GM19023 (cell line): Measurements from ENCODE around the gene SYNE1.

Source experiments
- ATAC-seq: cut with Tn5 transposase; IDR thresholded peaks from one replicate; pipeline ENCODE4 v1.9.1; 2021; ENCODE audit warnings: mild to moderate bottlenecking, moderate library complexity; ENCODE audit not compliant: unreplicated experiment

SYNE1 gene

GRCh38 chr6:152380993-152381898 lies 255.9 kb downstream of the SYNE1 start:
- no peak for ATAC-seq

DNA sequence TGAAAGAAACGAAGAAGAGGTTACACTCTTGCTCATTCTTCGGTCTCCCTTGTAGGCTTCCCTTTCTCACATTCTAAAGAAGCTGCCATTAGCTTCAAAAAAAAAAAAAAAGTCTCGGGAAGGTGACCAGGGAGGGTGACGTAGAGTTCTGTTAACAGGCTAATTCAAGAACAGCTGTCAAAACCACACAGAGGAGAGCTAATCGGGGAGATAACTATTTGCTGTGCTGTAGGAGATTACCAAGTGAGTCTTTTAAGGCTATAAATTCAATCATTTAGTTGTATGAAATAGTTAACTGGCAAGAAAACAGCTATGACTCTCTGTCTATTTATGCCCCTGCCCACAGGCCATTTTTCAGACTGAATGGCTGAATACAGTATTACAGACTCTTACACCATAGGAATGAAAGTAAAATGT lies 256.8 kb downstream of the SYNE1 start:
- ATAC-seq = no peak

DNA sequence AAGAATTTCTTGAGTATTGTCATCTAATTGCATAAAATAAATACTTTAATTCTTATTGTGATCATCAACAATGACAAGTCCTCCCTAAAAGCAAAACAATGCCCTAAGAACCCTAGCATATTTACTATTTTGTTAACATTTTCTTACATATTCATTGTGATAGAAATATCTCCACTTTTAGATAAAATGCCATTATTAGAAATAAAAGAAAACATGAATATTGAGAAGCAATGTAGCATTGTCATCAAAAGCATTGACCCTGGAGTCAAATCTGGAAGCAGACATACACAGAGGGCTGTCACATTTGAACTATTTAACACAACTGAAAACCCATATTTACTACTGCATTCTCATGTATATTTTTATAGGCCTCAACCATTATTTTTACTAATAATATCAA lies 257.7 kb downstream of the SYNE1 start:
- no peak for ATAC-seq

- ATAC-seq = no peak
These were observed 259.0 kb downstream of the SYNE1 start for GRCh38 chr6:152378169-152378568.

GRCh38 chr6:152375197-152375596 lies 262.0 kb downstream of the SYNE1 start:
- no peak for ATAC-seq

DNA sequence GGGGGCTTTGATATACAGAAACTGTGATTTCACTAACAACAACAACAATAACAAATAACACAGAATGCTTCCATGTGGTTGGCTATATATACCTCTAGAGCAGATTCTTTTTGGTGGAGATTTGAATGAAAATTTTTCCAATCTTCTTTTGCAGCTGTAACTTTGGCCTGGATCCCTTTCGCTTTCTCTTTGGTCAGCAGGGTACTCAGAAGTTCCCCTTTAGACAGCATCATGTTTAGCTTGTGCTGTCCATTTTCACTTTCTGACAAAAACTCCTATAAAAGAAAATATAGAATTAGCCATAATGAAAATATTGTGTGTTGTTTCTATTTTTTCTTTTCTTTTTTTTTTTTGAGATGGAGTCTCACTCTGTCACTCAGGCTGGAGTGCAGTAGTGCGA lies 264.2 kb downstream of the SYNE1 start:
- no peak for ATAC-seq

DNA sequence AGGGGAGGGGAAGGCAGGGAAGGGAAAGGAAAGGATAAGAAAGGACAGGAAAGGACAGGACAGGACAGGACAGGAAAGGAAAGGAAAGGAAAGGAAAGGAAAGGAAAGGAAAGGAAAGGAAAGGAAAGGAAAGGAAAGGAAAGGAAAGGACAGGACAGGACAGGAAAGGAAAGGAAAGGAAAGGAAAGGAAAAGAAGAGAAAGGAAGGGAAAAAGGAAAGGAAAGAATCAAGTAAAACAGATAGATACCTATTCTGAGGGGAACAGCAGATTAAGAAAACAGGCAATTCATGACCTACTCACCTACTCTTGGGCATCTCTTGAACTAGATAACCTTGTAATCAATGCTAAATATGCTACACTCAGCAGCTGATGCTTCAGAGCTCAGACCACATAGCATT lies 265.4 kb downstream of the SYNE1 start:
- no peak for ATAC-seq

DNA sequence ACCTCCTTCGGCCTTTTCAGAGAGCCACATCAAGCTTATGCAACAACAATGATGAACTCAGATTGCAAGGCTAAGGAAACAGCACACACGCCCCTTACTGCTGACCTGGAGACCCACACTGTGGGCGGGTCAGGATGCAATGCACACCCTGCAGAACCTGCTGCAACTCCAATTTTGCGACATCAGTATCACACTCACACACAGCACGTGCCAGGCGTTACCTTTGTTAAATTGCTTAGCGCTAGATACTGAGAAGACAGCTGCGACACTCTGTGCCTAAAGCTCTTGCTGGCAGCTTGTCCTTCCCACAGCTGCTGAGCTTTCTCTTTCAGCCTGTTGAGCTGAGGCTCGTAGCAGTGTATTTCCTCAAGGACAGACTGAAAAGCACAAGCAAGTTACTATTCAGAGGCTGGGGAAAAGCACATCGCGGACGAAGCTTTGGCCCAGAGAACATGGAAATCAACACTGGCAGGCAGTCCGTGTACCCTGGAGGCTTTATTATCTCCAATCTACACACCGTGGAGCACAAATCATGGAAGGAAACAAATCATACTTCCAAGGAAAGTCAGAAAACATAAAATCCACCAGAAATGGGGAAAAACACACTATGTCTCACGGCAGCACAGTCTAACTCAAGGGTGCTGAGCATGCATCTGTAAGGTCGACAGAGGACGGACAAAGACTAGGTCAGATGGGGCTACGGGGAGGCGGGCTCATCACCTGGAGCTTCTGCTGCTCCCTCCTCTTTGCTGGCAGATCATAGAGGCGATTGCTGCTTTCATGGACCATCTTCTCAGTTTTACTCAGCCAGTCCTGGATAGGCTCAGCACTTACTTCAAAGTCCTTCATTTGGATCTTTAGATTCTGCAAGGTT lies 268.2 kb downstream of the SYNE1 start:
- ATAC-seq = no peak

- no peak for ATAC-seq
These were observed 272.3 kb downstream of the SYNE1 start for GRCh38 chr6:152364866-152365265.

- ATAC-seq = no peak
These were observed 277.1 kb downstream of the SYNE1 start for GRCh38 chr6:152360034-152360433.

GRCh38 chr6:152356662-152357061 lies 280.5 kb downstream of the SYNE1 start:
- ATAC-seq = no peak

GRCh38 chr6:152356016-152356415 lies 281.1 kb downstream of the SYNE1 start:
- no peak for ATAC-seq

- ATAC-seq = no peak
These were observed 282.0 kb downstream of the SYNE1 start for GRCh38 chr6:152355166-152355565.

DNA sequence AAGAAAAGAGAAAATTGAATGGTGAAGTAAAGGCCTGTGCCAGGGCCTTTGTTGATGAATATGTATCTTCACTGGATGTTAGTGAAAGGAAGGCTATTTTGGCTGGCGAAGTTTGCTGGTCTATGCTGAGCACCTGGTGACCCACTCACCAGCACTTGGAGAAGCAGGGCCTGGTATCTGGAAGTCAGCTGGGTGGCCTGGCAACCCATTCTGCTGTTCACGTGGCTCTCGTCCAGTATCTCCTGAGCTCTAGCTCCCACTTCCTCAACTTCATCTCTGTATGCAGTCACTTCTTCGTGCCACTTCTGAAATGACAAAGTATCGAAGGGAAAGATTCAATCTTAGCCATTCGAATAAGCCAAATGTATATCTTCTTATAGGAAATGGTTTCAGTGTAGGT lies 283.7 kb downstream of the SYNE1 start:
- no peak for ATAC-seq

GRCh38 chr6:152351742-152352141 lies 285.4 kb downstream of the SYNE1 start:
- no peak for ATAC-seq

- no peak for ATAC-seq
These were observed 286.1 kb downstream of the SYNE1 start for GRCh38 chr6:152351110-152351509.

GRCh38 chr6:152348116-152348515 lies 289.0 kb downstream of the SYNE1 start:
- ATAC-seq = no peak

DNA sequence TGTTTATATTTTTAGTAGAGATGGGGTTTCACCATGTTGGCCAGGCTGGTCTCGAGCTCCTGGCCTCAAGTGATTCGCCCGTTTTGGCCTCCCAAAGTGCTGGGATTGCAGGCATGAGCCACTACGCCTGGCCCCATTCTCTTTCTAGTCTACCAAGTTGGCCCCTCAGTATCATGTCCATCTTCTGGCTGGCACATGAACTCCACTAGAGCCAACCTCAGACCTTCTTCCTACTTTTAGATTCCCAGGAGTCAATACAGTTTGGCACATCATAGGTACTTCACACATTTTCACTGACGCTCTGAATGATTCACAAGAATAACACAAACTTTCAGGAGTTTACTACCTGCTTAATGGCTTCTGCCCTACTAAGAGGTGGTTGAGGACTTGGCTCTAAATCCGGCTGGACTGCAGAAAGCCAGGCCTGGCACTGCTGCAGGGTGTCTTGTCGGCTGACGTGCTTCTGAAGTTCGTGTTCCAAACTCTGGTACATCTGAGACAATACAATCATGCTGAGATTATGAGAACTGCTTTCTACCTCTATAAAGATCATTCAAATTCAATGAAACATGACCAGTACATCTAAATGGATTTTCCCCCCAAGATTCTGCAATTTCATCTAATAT lies 293.3 kb downstream of the SYNE1 start:
- ATAC-seq = no peak

- no peak for ATAC-seq
These were observed 295.6 kb downstream of the SYNE1 start for GRCh38 chr6:152341596-152341995.

- peak; percentile 90 for ATAC-seq
These were observed 298.6 kb downstream of the SYNE1 start for GRCh38 chr6:152338335-152339125.

- no peak for ATAC-seq
These were observed 302.6 kb downstream of the SYNE1 start for GRCh38 chr6:152334555-152334954.
